ENCODE data around the gene RTTN. TPM values are rescaled to one million over a fixed set of nuclear protein-coding genes. Genes with fewer than 3 reads are reported as not detected.

The RTTN gene
- total and polyA plus RNA-seq, 2 donors from 2014 or later = 6.3 to 12.3 TPM

GRCh38 chr18:70121842-70122241 lies 83.6 kb downstream of the RTTN start:
- Histone ChIP-seq H3K36me3 (ENCODE audit: control insufficient read depth in 2 of 3, insufficient read depth in 3 of 3, low read length in 3 of 3) (peaks cover 2 to 7% (median 4%) of the 10 kb centered on the region in 3 donors), H3K9ac (ENCODE audit: low read length in 3 of 3) (no peak overlapping the region), H3K9me3 (ENCODE audit: control insufficient read depth in 2 of 3, insufficient read depth in 1 of 3, low read length in 3 of 3) (no peaks in the 10 kb centered on the region), H3K27ac (ENCODE audit: low read depth in 2 of 2, low read length in 2 of 2) (no peak overlapping the region), H3K27me3 (ENCODE audit: control insufficient read depth, insufficient read depth, low read length) (no peaks in the 10 kb centered on the region), H3K4me3 (ENCODE audit: low read length in 3 of 3) (no peak overlapping the region), H3K4me1 (ENCODE audit: control insufficient read depth in 2 of 3, insufficient read depth in 2 of 3, low read depth in 1 of 3, low read length in 3 of 3) (no peaks in the 10 kb centered on the region)
- DNase-seq (no peak), FAIRE-seq (no peak)
- intact Hi-C loops (cut with DNase I) = no loop called here
- TF ChIP-seq, protein P1, sequence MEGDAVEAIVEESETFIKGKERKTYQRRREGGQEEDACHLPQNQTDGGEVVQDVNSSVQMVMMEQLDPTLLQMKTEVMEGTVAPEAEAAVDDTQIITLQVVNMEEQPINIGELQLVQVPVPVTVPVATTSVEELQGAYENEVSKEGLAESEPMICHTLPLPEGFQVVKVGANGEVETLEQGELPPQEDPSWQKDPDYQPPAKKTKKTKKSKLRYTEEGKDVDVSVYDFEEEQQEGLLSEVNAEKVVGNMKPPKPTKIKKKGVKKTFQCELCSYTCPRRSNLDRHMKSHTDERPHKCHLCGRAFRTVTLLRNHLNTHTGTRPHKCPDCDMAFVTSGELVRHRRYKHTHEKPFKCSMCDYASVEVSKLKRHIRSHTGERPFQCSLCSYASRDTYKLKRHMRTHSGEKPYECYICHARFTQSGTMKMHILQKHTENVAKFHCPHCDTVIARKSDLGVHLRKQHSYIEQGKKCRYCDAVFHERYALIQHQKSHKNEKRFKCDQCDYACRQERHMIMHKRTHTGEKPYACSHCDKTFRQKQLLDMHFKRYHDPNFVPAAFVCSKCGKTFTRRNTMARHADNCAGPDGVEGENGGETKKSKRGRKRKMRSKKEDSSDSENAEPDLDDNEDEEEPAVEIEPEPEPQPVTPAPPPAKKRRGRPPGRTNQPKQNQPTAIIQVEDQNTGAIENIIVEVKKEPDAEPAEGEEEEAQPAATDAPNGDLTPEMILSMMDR (IDR thresholded peaks at IDR 0.05; ENCODE audit: borderline replicate concordance, extremely low read depth, insufficient read depth) = no peak

- H3K36me3 ChIP-seq (ENCODE audit: control insufficient read depth in 2 of 3, insufficient read depth in 3 of 3, low read length in 3 of 3) = peaks cover 0 to 8% (median 0%) of the 10 kb centered on the region in 3 donors
- DNase-seq = no peak
- no peaks in the 10 kb centered on the region for H3K4me1 ChIP-seq (ENCODE audit: control insufficient read depth in 2 of 3, insufficient read depth in 2 of 3, low read depth in 1 of 3, low read length in 3 of 3)
- intact Hi-C loops (cut with DNase I) = no loop called here
- FAIRE-seq = no peak
- no peaks in the 10 kb centered on the region for H3K9me3 ChIP-seq (ENCODE audit: control insufficient read depth in 2 of 3, insufficient read depth in 1 of 3, low read length in 3 of 3)
- no peaks in the 10 kb centered on the region for H3K27me3 ChIP-seq (ENCODE audit: control insufficient read depth, insufficient read depth, low read length)
- no peak overlapping the region for H3K9ac ChIP-seq (ENCODE audit: low read length in 3 of 3)
- H3K27ac ChIP-seq (ENCODE audit: low read depth in 2 of 2, low read length in 2 of 2) = no peak overlapping the region
- TF ChIP-seq, protein P1 (IDR thresholded peaks at IDR 0.05; ENCODE audit: borderline replicate concordance, extremely low read depth, insufficient read depth) = no peak
- no peak overlapping the region for H3K4me3 ChIP-seq (ENCODE audit: low read length in 3 of 3)
Observed at GRCh38 chr18:70116949-70117348, 88.5 kb downstream of the RTTN start.

GRCh38 chr18:70113511-70113910 lies 92.0 kb downstream of the RTTN start:
- no peak overlapping the region for H3K9ac ChIP-seq (ENCODE audit: low read length in 3 of 3)
- H3K36me3 ChIP-seq (ENCODE audit: control insufficient read depth in 2 of 3, insufficient read depth in 3 of 3, low read length in 3 of 3) = peaks cover 0 to 12% (median 0%) of the 10 kb centered on the region in 3 donors
- FAIRE-seq (no peak), DNase-seq (no peak)
- H3K9me3 ChIP-seq (ENCODE audit: control insufficient read depth in 2 of 3, insufficient read depth in 1 of 3, low read length in 3 of 3) = no peaks in the 10 kb centered on the region
- TF ChIP-seq, protein P1 (IDR thresholded peaks at IDR 0.05; ENCODE audit: borderline replicate concordance, extremely low read depth, insufficient read depth) = no peak
- H3K4me3 ChIP-seq (ENCODE audit: low read length in 3 of 3) = no peak overlapping the region
- no peak overlapping the region for H3K27ac ChIP-seq (ENCODE audit: low read depth in 2 of 2, low read length in 2 of 2)
- H3K4me1 ChIP-seq (ENCODE audit: control insufficient read depth in 2 of 3, insufficient read depth in 2 of 3, low read depth in 1 of 3, low read length in 3 of 3) = no peaks in the 10 kb centered on the region
- H3K27me3 ChIP-seq (ENCODE audit: control insufficient read depth, insufficient read depth, low read length) = no peaks in the 10 kb centered on the region
- intact Hi-C loops (cut with DNase I) = no loop called here

DNA sequence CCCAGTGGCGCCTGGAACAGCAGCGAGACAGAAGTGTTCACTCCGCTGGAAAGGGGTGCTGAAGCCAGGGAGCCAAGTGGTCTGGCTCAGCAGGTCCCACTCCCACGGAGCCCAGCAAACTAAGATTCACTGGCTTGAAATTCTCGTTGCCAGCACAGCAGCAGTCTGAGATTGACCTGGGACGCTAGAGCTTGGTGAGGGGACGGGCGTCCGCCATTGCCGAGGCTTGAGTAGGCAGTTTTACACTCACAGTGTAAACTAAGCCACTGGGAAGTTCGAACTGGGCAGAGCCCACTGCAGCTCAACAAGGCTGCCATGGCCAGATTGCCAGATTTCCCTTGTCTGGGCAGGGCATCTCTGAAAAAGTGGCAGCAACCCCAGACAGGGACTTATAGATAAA lies 94.8 kb downstream of the RTTN start:
- FAIRE-seq (no peak), DNase-seq (no peak)
- Histone ChIP-seq H3K9me3 (ENCODE audit: control insufficient read depth in 2 of 3, insufficient read depth in 1 of 3, low read length in 3 of 3) (no peaks in the 10 kb centered on the region), H3K27ac (ENCODE audit: low read depth in 2 of 2, low read length in 2 of 2) (no peak overlapping the region), H3K27me3 (ENCODE audit: control insufficient read depth, insufficient read depth, low read length) (no peaks in the 10 kb centered on the region), H3K4me1 (ENCODE audit: control insufficient read depth in 2 of 3, insufficient read depth in 2 of 3, low read depth in 1 of 3, low read length in 3 of 3) (no peaks in the 10 kb centered on the region), H3K9ac (ENCODE audit: low read length in 3 of 3) (no peak overlapping the region), H3K36me3 (ENCODE audit: control insufficient read depth in 2 of 3, insufficient read depth in 3 of 3, low read length in 3 of 3) (peaks cover 0 to 20% (median 0%) of the 10 kb centered on the region in 3 donors), H3K4me3 (ENCODE audit: low read length in 3 of 3) (no peak overlapping the region)
- intact Hi-C loops (cut with DNase I) = no loop called here
- TF ChIP-seq, protein P1 (IDR thresholded peaks at IDR 0.05; ENCODE audit: borderline replicate concordance, extremely low read depth, insufficient read depth) = no peak

All from kidney (tissue), 14 donors.